Measurements from ENCODE around the gene ZNF101.
A peak's percentile ranks its signal among the peaks of the same experiment; 100 is the strongest.

- peak in 4 of 11 experiments; percentile 0 to 15 (median 10) for TF ChIP-seq CTCF (IDR thresholded peaks at IDR 0.05 in 8 of 11, conservative IDR thresholded peaks at IDR 0.05 in 3 of 11)
- TF ChIP-seq POLR2AphosphoS5 (IDR thresholded peaks at IDR 0.05), result peak; percentile 96 to 99 (median 99)
Measured at GRCh38 chr19:19732579-19733501, 64.2 kb downstream of the ZNF101 start, which contains the start of gene ZNF14.
